HepG2 (cell line): Measurements from ENCODE around the gene MARF1. TPM values are rescaled to one million over a fixed set of nuclear protein-coding genes. Genes with fewer than 3 reads are reported as not detected.
A peak's percentile ranks its signal among the peaks of the same experiment; 100 is the strongest.

Source experiments
- CCAR2 ChIP-seq: fragments of 200-400 bp; formaldehyde crosslinking; optimal IDR thresholded peaks from 2 replicates; pipeline ENCODE3; 2018; ENCODE audit warnings: low read depth, mild to moderate bottlenecking, low read length, moderate library complexity
- EHMT2 ChIP-seq: fragments of 200-600 bp; sonication (generic); IDR thresholded peaks from 2 replicates; pipeline ENCODE4 v1.7.0; 2017; ENCODE audit warnings: antibody characterized with exemption, low read depth, low read length, borderline replicate concordance
- GATAD2A ChIP-seq: IDR thresholded peaks from 2 replicates; pipeline ENCODE4 v1.6.1; 2016
- HDAC2 ChIP-seq: sonication (generic); formaldehyde crosslinking; IDR thresholded peaks from 2 replicates; pipeline ENCODE4 v1.4.0; 2020; ENCODE audit warnings: missing genetic modification reagents
- PAX8 ChIP-seq: sonication (generic); formaldehyde crosslinking; IDR thresholded peaks from 2 replicates; pipeline ENCODE4 v1.8.0; 2022; ENCODE audit warnings: mild to moderate bottlenecking, missing genetic modification reagents, borderline replicate concordance
- U2AF1 ChIP-seq: fragments of 200-400 bp; formaldehyde crosslinking; optimal IDR thresholded peaks from 2 replicates; pipeline ENCODE3; 2017; ENCODE audit warnings: mild to moderate bottlenecking, low read depth, low read length
- ZMYM3 ChIP-seq: sonication (generic); formaldehyde crosslinking; IDR thresholded peaks from 2 replicates; pipeline ENCODE4 v1.5.1; 2020; ENCODE audit warnings: mild to moderate bottlenecking, missing genetic modification reagents
- ZNF205 ChIP-seq: IDR thresholded peaks from 2 replicates; pipeline ENCODE4 v1.6.1; 2018; ENCODE audit warnings: missing biosample characterization, missing genetic modification reagents
- ZNF281 ChIP-seq: sonication (generic); formaldehyde crosslinking; IDR thresholded peaks from 2 replicates; pipeline ENCODE4 v1.4.0; 2020; ENCODE audit warnings: missing genetic modification reagents, borderline replicate concordance
- ZNF317 ChIP-seq: sonication (generic); formaldehyde crosslinking; IDR thresholded peaks from 2 replicates; pipeline ENCODE4 v1.5.0; 2020; ENCODE audit warnings: mild to moderate bottlenecking, missing genetic modification reagents
- ZNF337 ChIP-seq: sonication (generic); formaldehyde crosslinking; IDR thresholded peaks from 2 replicates; pipeline ENCODE4 v1.5.1; 2020; ENCODE audit warnings: missing genetic modification reagents, low read depth, mild to moderate bottlenecking, borderline replicate concordance
- ZNF44 ChIP-seq: sonication (generic); formaldehyde crosslinking; IDR thresholded peaks from 2 replicates; pipeline ENCODE4 v1.5.1; 2020; ENCODE audit warnings: mild to moderate bottlenecking, missing genetic modification reagents
- ZNF546 ChIP-seq: sonication (generic); formaldehyde crosslinking; conservative IDR thresholded peaks from 2 replicates; pipeline ENCODE4 v1.8.1; 2023; ENCODE audit warnings: mild to moderate bottlenecking, missing genetic modification reagents
- ZNF577 ChIP-seq: sonication (generic); formaldehyde crosslinking; IDR thresholded peaks from 2 replicates; pipeline ENCODE4 v1.4.0; 2020; ENCODE audit warnings: mild to moderate bottlenecking, low read depth, missing genetic modification reagents, borderline replicate concordance
- ZNF720 ChIP-seq: sonication (generic); formaldehyde crosslinking; IDR thresholded peaks from 2 replicates; pipeline ENCODE4 v1.4.0; 2020; ENCODE audit warnings: missing genetic modification reagents
- polyA plus RNA-seq, 8 experiments: library from polyadenylated mRNA; depleted of rRNA in 3 of 8; stranded (reverse) in 7 of 8; unstranded in 1 of 8; fragments of >200 nt; fragmentation: Illumina TruSeq in 4 of 8; extraction: Trizol in 4 of 8; gene quantifications; 2 replicates each; pipeline versions ENCODE4 v1.2.1 to v1.2.3, GENCODE V29; 2011 to 2016; ENCODE audit warnings: low read depth in 4 of 8, missing spikeins in 1 of 8, mixed read lengths in 1 of 8; ENCODE audit not compliant: insufficient read depth in 1 of 8
- total RNA-seq, 5 experiments: library from RNA; depleted of rRNA; stranded (reverse); fragments of >200 nt; fragmentation: Illumina TruSeq; extraction: Trizol; gene quantifications; 2 replicates each; pipeline ENCODE4 v1.2.3, GENCODE V29; 2016; ENCODE audit warnings: low read depth in 1 of 5
- TF ChIP-seq, protein P1 (sequence below): sonication (generic); formaldehyde crosslinking; IDR thresholded peaks from 2 replicates; pipeline ENCODE4 v1.4.0; 2020; ENCODE audit warnings: mild to moderate bottlenecking, missing genetic modification reagents
- TF ChIP-seq, protein P2 (sequence below): sonication (generic); formaldehyde crosslinking; IDR thresholded peaks from 2 replicates; pipeline ENCODE4 v1.8.1; 2023; ENCODE audit warnings: mild to moderate bottlenecking, missing genetic modification reagents

MARF1 gene
- total and polyA plus RNA-seq, 2 of the 13 experiments (the other 11 are each of a cell fraction or from before 2014, with no cell fraction given): 8.7 to 20.7 TPM

DNA sequence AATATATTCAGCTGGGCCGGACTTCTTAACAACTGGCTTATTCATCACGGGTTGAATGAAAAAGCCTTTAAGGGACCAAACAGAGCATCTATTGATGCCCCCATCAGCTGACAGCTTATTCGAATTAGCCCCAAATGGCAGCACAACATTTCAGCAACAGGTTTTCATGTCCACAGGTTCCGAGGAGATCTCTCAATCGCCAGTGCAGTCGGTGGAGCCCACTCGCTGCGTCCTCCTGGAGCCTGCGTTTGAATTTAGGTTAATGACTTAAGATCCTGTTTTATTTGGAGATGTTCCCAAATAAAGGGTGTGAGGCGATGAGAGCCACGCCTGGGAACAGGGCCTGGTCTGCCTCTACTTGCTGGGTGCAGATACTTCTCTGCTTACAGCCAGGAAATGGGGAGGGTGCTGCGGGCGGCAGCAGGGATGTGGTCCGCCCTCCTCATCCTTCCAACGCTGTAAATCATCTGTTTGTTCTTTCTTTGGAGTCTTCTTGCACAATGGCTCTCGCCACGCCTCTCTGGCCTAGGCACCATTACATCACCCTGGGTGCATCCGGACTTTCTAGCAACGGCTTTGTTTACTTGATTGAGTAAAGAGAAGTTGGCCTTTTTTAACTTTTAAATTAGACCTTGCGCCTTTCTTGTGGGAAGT, 29.7 kb upstream of the MARF1 start (continued):
- TF ChIP-seq, protein P1, sequence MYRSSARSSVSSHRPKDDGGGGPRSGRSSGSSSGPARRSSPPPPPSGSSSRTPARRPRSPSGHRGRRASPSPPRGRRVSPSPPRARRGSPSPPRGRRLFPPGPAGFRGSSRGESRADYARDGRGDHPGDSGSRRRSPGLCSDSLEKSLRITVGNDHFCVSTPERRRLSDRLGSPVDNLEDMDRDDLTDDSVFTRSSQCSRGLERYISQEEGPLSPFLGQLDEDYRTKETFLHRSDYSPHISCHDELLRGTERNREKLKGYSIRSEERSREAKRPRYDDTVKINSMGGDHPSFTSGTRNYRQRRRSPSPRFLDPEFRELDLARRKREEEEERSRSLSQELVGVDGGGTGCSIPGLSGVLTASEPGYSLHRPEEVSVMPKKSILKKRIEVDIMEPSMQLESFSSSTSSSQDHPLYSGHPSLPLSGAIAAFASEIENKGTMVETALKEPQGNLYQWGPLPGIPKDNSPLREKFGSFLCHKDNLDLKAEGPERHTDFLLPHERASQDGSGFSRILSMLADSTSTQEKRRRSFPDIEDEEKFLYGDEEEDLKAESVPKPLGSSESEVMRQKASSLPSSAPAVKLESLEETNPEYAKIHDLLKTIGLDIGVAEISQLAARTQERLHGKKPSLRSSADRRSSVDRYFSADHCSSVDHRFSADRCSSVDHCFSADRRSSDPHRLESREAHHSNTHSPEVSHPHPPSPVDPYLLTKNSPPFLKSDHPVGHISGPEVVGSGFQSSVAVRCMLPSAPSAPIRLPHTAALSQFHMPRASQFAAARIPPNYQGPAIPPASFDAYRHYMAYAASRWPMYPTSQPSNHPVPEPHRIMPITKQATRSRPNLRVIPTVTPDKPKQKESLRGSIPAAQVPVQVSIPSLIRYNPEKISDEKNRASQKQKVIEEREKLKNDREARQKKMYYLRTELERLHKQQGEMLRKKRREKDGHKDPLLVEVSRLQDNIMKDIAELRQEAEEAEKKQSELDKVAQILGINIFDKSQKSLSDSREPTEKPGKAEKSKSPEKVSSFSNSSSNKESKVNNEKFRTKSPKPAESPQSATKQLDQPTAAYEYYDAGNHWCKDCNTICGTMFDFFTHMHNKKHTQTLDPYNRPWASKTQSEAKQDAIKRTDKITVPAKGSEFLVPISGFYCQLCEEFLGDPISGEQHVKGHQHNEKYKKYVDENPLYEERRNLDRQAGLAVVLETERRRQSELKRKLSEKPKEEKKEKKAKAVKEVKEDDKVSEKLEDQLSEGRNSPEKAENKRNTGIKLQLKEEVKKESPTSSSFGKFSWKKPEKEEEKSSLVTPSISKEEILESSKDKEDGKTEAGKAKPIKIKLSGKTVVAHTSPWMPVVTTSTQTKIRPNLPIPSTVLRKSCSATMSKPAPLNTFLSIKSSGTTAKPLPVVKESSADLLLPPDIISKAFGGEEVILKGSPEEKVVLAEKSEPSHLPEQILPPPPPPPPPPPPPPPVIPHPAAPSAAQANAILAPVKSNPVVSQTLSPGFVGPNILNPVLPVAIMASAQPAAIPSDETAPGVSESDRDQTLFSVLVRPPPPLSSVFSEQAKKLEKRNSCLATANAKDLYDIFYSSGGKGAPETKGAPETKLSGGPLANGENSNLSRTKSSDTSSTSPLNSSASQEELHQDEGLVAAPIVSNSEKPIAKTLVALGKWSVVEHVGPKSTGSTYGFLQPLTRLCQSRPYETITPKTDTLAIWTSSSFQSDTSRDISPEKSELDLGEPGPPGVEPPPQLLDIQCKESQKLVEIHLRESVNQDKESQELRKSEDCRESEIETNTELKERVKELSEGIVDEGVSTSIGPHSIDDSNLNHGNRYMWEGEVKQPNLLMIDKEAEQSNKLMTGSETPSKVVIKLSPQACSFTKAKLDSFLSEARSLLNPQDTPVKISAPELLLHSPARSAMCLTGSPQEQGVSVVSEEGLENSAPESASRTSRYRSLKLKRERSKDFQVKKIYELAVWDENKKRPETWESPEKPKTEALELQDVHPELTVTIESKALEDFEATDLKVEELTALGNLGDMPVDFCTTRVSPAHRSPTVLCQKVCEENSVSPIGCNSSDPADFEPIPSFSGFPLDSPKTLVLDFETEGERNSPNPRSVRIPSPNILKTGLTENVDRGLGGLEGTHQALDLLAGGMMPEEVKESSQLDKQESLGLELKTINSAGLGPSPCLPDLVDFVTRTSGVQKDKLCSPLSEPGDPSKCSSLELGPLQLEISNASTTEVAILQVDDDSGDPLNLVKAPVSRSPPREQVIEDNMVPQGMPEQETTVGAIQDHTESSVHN: no peak
- TF ChIP-seq ZNF317 (CRISPR knock-in tag) (peak; percentile 93), CCAR2 (peak; percentile 96), PAX8 (CRISPR knock-in tag) (peak; percentile 90; the same call in 1 of the 2 replicates), HDAC2 (CRISPR knock-in tag) (peak; percentile 100), ZMYM3 (CRISPR knock-in tag) (peak; percentile 91), ZNF546 (CRISPR knock-in tag) (no peak), ZNF720 (CRISPR knock-in tag) (peak; percentile 74; the same call in 1 of the 2 replicates), ZNF44 (CRISPR knock-in tag) (peak; percentile 17; the same call in 1 of the 2 replicates), EHMT2 (no peak), U2AF1 (peak; percentile 85), GATAD2A (peak; percentile 100), ZNF577 (no peak), ZNF281 (CRISPR knock-in tag) (peak; percentile 78; the same call in 1 of the 2 replicates), ZNF205 (CRISPR knock-in tag) (peak; percentile 74; the same call in 1 of the 2 replicates), ZNF337 (CRISPR knock-in tag) (peak; percentile 86; the same call in 1 of the 2 replicates)
- TF ChIP-seq, protein P2, sequence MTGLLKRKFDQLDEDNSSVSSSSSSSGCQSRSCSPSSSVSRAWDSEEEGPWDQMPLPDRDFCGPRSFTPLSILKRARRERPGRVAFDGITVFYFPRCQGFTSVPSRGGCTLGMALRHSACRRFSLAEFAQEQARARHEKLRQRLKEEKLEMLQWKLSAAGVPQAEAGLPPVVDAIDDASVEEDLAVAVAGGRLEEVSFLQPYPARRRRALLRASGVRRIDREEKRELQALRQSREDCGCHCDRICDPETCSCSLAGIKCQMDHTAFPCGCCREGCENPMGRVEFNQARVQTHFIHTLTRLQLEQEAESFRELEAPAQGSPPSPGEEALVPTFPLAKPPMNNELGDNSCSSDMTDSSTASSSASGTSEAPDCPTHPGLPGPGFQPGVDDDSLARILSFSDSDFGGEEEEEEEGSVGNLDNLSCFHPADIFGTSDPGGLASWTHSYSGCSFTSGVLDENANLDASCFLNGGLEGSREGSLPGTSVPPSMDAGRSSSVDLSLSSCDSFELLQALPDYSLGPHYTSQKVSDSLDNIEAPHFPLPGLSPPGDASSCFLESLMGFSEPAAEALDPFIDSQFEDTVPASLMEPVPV (CRISPR knock-in tag): peak; percentile 90
